ENCODE results near the gene CLPTM1.

- no peak for TF ChIP-seq CTCF (IDR thresholded peaks at IDR 0.05)
- no peak for TF ChIP-seq ZFX (IDR thresholded peaks at IDR 0.05; ENCODE audit: borderline replicate concordance)
Measured at GRCh38 chr19:45001087-45001739, 46.0 kb downstream of the CLPTM1 start, which contains the start of gene RELB.
